Tibial artery (tissue), 4 donors: ENCODE measurements around the gene S1PR4.

Experiments used
- DNase-seq, 2 donors: peaks; one replicate each; pipeline ENCODE4 v3.0.0-alpha.2; 2019
- H3K27ac ChIP-seq, 2 donors: fragments of 200-600 bp; sonication (generic) in 1 of 2; 1 replicate in 1 of 2; 2 replicates in 1 of 2; pipeline ENCODE4 v1.5.1; 2018 to 2019; ENCODE audit warnings: mild to moderate bottlenecking in 1 of 2
- H3K27me3 ChIP-seq, 2 donors: fragments of 200-600 bp; sonication (generic) in 1 of 2; one replicate each; pipeline versions ENCODE4 v1.5.1 to v1.6.0; 2016 to 2019
- H3K36me3 ChIP-seq, 3 donors: fragments of 200-600 bp; sonication (generic) in 2 of 3; one replicate each; pipeline ENCODE4 v1.5.1; 2016 to 2019; ENCODE audit warnings: mild to moderate bottlenecking in 2 of 3
- H3K4me1 ChIP-seq, 4 donors: fragments of 200-600 bp; sonication (generic) in 2 of 4; 1 replicate in 3 of 4; 2 replicates in 1 of 4; pipeline ENCODE4 v1.5.1; 2016 to 2019
- H3K4me3 ChIP-seq, 2 donors: fragments of 200-600 bp; sonication (generic) in 1 of 2; 1 replicate in 1 of 2; 2 replicates in 1 of 2; pipeline ENCODE4 v1.5.1; 2018 to 2019; ENCODE audit warnings: mild to moderate bottlenecking in 2 of 2
- H3K9me3 ChIP-seq, 3 donors: fragments of 200-600 bp; sonication (generic) in 1 of 3; one replicate each; pipeline ENCODE4 v1.5.1; 2016 to 2019
- intact Hi-C: fragments of 100-400 bp; cut with DNase I; formaldehyde crosslinking; loops from one replicate; pipeline ENCODE4 v1.15.0; 2023; ENCODE audit warnings: low total_unique reads
- TF ChIP-seq, protein P1 (sequence below), 2 experiments: fragments of 200-600 bp in 1 of 2; fragments of 450-650 bp in 1 of 2; IDR thresholded peaks; one replicate each; pipeline ENCODE4 v1.5.1; 2017 to 2019; ENCODE audit warnings: antibody characterized with exemption in 2 of 2, mild to moderate bottlenecking in 1 of 2, moderate library complexity in 1 of 2

S1PR4 gene

DNA sequence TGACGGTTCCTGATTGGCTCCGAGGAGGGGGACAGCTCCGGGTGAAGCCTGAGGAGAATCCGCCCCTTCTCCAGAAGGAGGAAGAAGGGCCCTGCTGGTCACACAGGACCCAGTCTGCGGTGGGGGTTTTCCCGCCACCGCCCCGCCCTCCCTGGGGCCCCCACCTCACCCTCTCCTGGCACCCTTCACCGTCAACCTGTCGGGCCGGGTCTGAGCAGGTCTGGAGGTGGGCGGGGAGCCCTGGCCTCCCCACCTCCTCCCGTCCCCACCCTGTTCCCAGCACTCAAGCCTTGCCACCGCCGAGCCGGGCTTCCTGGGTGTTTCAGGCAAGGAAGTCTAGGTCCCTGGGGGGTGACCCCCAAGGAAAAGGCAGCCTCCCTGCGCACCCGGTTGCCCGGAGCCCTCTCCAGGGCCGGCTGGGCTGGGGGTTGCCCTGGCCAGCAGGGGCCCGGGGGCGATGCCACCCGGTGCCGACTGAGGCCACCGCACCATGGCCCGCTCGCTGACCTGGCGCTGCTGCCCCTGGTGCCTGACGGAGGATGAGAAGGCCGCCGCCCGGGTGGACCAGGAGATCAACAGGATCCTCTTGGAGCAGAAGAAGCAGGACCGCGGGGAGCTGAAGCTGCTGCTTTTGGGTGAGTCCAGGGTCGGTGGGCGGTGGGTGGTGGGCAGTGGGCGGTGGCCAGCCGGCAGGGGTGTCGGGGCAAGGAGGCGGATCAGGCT is 42.4 kb upstream of the S1PR4 start, which contains the start of gene GNA15:
TSS of gene GNA15 (plus strand) at position 73 of the 723 bp plus-strand sequence. CDS start at position 491, 418 bp downstream.
- H3K36me3 ChIP-seq: no peaks in the 10 kb centered on the region
- H3K9me3 ChIP-seq: peaks cover 0 to 3% (median 0%) of the 10 kb centered on the region in 3 donors
- TF ChIP-seq, protein P1, sequence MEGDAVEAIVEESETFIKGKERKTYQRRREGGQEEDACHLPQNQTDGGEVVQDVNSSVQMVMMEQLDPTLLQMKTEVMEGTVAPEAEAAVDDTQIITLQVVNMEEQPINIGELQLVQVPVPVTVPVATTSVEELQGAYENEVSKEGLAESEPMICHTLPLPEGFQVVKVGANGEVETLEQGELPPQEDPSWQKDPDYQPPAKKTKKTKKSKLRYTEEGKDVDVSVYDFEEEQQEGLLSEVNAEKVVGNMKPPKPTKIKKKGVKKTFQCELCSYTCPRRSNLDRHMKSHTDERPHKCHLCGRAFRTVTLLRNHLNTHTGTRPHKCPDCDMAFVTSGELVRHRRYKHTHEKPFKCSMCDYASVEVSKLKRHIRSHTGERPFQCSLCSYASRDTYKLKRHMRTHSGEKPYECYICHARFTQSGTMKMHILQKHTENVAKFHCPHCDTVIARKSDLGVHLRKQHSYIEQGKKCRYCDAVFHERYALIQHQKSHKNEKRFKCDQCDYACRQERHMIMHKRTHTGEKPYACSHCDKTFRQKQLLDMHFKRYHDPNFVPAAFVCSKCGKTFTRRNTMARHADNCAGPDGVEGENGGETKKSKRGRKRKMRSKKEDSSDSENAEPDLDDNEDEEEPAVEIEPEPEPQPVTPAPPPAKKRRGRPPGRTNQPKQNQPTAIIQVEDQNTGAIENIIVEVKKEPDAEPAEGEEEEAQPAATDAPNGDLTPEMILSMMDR (IDR thresholded peaks at IDR 0.05): no peak
- intact Hi-C loops: no loop called here
- H3K27me3 ChIP-seq: peaks cover 0 to 22% of the 10 kb centered on the region in 2 donors
- no peak within 1 kb of the TSS for H3K27ac ChIP-seq
- peak within 1 kb of the TSS; percentile 36 to 41 for H3K4me3 ChIP-seq
- DNase-seq: no peak
- no peaks in the 10 kb centered on the region for H3K4me1 ChIP-seq

DNA sequence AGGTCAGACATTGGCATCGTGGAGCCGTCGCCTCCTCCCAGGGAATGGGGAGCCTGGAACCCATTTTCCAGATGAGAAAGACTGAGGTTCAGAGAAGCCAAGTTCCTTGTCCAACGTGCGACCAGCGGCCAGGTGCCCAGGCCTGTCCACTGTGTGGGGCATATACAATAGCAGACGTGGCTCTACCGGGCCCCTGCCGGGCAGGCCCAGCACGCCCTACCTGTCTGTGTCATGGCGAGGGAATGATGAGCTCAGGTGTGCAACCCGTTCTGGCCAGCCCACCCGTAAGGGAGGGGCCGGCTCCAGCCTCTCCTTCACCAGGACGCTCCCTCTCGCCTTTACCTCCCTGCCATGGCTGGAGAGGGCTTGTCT is 41.9 kb upstream of the S1PR4 start:
- peak overlapping the region; percentile 36 to 41 for H3K4me3 ChIP-seq
- H3K9me3 ChIP-seq: peaks cover 0 to 3% (median 0%) of the 10 kb centered on the region in 3 donors
- no peaks in the 10 kb centered on the region for H3K36me3 ChIP-seq
- intact Hi-C loops: no loop called here
- TF ChIP-seq, protein P1 (IDR thresholded peaks at IDR 0.05): no peak
- peaks cover 0 to 25% of the 10 kb centered on the region in 2 donors for H3K27me3 ChIP-seq
- no peak for DNase-seq
- no peaks in the 10 kb centered on the region for H3K4me1 ChIP-seq
- no peak overlapping the region for H3K27ac ChIP-seq

DNA sequence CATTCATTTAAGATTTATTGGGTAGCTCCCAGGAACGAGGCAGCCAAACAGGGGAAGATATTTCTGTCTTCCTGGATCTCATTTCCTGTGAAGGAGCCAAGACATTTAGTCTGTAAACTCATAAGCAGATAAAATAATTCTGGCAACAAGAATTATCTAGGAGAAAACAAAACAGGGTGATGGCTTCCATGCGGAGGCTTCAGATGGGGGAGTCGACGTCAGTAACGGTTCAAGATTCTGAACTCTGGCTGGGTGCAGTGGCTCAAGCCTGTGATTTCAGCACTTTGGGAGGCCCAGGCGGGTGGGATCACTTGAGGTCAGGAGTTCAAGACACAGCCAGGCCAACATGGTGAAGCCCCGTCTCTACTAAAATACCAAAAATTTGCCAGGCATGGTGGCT is 41.5 kb upstream of the S1PR4 start:
- no peak for DNase-seq
- Histone ChIP-seq H3K27me3 (peaks cover 0 to 27% of the 10 kb centered on the region in 2 donors), H3K27ac (no peak overlapping the region), H3K36me3 (no peaks in the 10 kb centered on the region), H3K4me3 (peak overlapping the region; percentile 36 to 41), H3K4me1 (no peaks in the 10 kb centered on the region), H3K9me3 (peaks cover 0 to 3% (median 0%) of the 10 kb centered on the region in 3 donors)
- TF ChIP-seq, protein P1 (IDR thresholded peaks at IDR 0.05): no peak
- intact Hi-C loops: no loop called here

DNA sequence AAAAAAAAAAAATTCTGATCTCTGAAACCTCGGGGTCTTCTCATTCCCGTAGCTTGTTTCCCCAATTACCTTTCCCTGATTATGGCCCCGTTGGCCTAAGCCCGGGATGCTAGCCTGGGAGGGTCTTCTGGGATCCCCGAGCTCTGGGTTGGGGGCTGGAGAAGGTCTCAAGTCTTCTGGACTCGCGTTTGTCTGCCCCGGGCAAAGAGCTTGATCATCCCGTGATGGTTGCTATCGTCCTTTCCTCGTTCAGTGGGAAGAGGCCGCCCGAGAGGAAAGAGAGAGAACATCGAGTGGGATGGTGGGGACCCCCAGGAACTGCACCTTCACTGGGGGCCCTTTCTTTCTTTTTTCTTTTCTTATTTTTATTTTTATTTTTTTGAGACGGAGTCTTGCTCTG is 40.3 kb upstream of the S1PR4 start:
- Histone ChIP-seq H3K4me1 (no peaks in the 10 kb centered on the region), H3K36me3 (no peaks in the 10 kb centered on the region), H3K9me3 (peaks cover 0 to 3% (median 0%) of the 10 kb centered on the region in 3 donors), H3K27ac (no peak overlapping the region), H3K4me3 (no peak overlapping the region), H3K27me3 (peaks cover 0 to 27% of the 10 kb centered on the region in 2 donors)
- TF ChIP-seq, protein P1 (IDR thresholded peaks at IDR 0.05): no peak
- intact Hi-C loops: no loop called here
- no peak for DNase-seq

DNA sequence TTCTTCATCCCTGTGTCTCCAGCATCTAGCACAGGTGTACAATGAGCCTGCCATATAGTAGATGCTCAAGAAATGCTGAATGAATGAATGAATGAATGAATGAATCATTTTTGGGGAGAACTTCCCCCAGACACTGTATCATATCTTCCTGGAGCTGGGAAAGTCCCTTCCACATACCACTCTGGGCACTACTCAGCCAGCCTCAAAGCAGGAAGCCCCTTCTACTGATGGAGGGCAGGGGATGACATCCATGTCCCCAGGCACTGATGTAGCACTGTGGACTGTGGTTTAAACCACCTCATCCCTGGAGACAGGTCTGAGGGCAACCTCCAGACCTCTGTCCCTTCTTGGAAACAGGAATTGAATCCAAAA is 37.9 kb upstream of the S1PR4 start:
- intact Hi-C loops: no loop called here
- TF ChIP-seq, protein P1 (IDR thresholded peaks at IDR 0.05): no peak
- H3K4me1 ChIP-seq: no peaks in the 10 kb centered on the region
- H3K36me3 ChIP-seq: no peaks in the 10 kb centered on the region
- H3K9me3 ChIP-seq: peaks cover 0 to 3% (median 0%) of the 10 kb centered on the region in 3 donors
- DNase-seq: no peak
- no peak overlapping the region for H3K27ac ChIP-seq
- peaks cover 0 to 23% of the 10 kb centered on the region in 2 donors for H3K27me3 ChIP-seq
- H3K4me3 ChIP-seq: no peak overlapping the region
